ENCODE data around the gene BRINP2. TPM values are rescaled to one million over a fixed set of nuclear protein-coding genes. Genes with fewer than 3 reads are reported as not detected.
"Not testable (repeated sequence)": the region's sequence is repeated elsewhere in the genome, so short reads cannot be mapped to it uniquely, and the experiment has no call there.

BRINP2 gene
- total RNA-seq, 2 experiments from 2014 or later, result not detected

GRCh38 chr1:177307771-177308170 lies 137.0 kb downstream of the BRINP2 start:
- Mint-ChIP-seq H3K27ac (no peak overlapping the region), H3K4me3 (no peak overlapping the region), H3K36me3 (ENCODE audit: low read depth) (no peaks in the 10 kb centered on the region)

GRCh38 chr1:177309880-177310279 lies 139.1 kb downstream of the BRINP2 start:
- Mint-ChIP-seq H3K27me3 (no peaks in the 10 kb centered on the region), H3K4me1 (no peaks in the 10 kb centered on the region), H3K9me3 (no peaks in the 10 kb centered on the region), H3K27ac (no peak overlapping the region), H3K4me3 (no peak overlapping the region), H3K36me3 (ENCODE audit: low read depth) (no peaks in the 10 kb centered on the region)
- POLR2A ChIA-PET, result no interaction called here
- CTCF ChIA-PET, result no interaction called here
- DNase-seq, result no peak

More at GRCh38 chr1:177307771-177308170, 137.0 kb downstream of the BRINP2 start:
- Mint-ChIP-seq H3K4me1 (no peaks in the 10 kb centered on the region), H3K9me3 (no peaks in the 10 kb centered on the region), H3K27me3 (no peaks in the 10 kb centered on the region)
- ChIA-PET CTCF (no interaction called here), POLR2A (no interaction called here)
- DNase-seq, result no peak

DNA sequence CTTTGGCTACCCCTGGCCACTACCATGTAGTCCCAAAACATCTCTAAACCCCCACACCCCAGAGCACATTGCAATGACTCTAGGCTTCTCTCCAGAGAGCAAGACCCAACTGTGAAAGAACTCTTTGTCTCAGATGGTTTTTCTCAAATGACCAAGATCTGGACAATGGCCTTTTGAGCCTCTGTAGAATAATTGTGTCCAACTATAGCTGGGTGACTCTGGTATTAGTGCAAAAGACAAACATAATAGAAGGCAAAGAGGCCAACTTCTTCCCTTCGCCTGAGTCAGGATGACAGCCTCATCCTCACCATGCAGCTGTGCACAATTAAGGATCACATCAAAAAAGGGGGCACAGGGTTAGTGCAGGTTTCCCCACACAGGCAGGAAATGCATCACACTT lies 139.6 kb downstream of the BRINP2 start:
- POLR2A ChIA-PET, result no interaction called here
- Mint-ChIP-seq H3K27ac (no peak overlapping the region), H3K4me1 (no peaks in the 10 kb centered on the region), H3K4me3 (no peak overlapping the region), H3K9me3 (no peaks in the 10 kb centered on the region), H3K36me3 (ENCODE audit: low read depth) (no peaks in the 10 kb centered on the region), H3K27me3 (no peaks in the 10 kb centered on the region)
- no peak for DNase-seq
- CTCF ChIA-PET, result no interaction called here

DNA sequence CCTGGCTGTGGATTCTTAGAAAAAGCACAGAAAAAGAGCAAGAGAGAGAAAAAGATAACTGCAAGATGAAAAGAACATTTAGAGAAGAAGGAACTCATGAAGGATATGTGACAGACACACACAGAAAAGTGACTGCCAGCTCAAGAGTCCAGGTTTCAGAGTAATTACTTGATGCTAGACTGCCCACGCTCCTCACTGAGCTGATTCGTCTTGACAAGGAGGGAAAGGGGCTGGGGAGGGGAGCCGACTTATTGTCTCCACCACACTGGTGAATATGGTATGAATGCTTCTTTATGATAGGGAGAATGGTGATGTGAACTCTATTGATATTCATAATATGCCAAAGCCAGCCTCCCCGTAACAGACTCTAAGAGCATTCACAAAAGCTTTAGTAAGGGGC lies 140.4 kb downstream of the BRINP2 start:
- H3K27me3 Mint-ChIP-seq, result no peaks in the 10 kb centered on the region
- H3K36me3 Mint-ChIP-seq (ENCODE audit: low read depth), result no peaks in the 10 kb centered on the region

DNA sequence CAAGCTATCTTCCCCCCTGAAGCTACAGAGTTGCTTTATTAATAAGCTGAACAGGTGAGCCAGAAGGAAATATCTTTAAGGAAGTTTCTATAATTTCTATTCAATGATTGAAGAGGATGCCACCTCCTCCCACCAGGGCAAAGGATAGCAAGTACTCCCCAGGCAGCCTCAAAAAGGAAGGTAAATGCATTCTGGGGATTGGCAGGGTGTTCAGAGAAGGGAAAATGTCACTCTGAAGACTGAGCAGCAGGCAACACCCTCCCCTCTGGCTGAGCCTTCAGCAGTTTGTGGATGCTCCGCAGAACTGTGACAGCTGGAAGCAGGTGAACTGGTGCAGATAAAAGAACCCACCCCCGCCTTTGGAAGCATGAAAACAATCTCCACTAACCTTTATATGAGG lies 140.8 kb downstream of the BRINP2 start:
- H3K4me3 Mint-ChIP-seq, result no peak overlapping the region
- POLR2A ChIA-PET, result no interaction called here
- no peaks in the 10 kb centered on the region for H3K36me3 Mint-ChIP-seq (ENCODE audit: low read depth)
- no peaks in the 10 kb centered on the region for H3K9me3 Mint-ChIP-seq
- no peaks in the 10 kb centered on the region for H3K4me1 Mint-ChIP-seq
- H3K27ac Mint-ChIP-seq, result no peak overlapping the region
- no peak for DNase-seq
- no peaks in the 10 kb centered on the region for H3K27me3 Mint-ChIP-seq
- CTCF ChIA-PET, result no interaction called here

More for the DNA sequence above, 140.4 kb downstream of the BRINP2 start:
- ChIA-PET CTCF (no interaction called here), POLR2A (no interaction called here)
- no peak for DNase-seq
- Mint-ChIP-seq H3K4me1 (no peaks in the 10 kb centered on the region), H3K9me3 (no peaks in the 10 kb centered on the region), H3K27ac (no peak overlapping the region), H3K4me3 (no peak overlapping the region)

- no peaks in the 10 kb centered on the region for H3K27me3 Mint-ChIP-seq
- no peak overlapping the region for H3K4me3 Mint-ChIP-seq
- no peaks in the 10 kb centered on the region for H3K4me1 Mint-ChIP-seq
- H3K36me3 Mint-ChIP-seq (ENCODE audit: low read depth), result no peaks in the 10 kb centered on the region
- no peaks in the 10 kb centered on the region for H3K9me3 Mint-ChIP-seq
- H3K27ac Mint-ChIP-seq, result no peak overlapping the region
- DNase-seq, result no peak
- ChIA-PET CTCF (no interaction called here), POLR2A (no interaction called here)
Observed at GRCh38 chr1:177315261-177315660, 144.5 kb downstream of the BRINP2 start.

DNA sequence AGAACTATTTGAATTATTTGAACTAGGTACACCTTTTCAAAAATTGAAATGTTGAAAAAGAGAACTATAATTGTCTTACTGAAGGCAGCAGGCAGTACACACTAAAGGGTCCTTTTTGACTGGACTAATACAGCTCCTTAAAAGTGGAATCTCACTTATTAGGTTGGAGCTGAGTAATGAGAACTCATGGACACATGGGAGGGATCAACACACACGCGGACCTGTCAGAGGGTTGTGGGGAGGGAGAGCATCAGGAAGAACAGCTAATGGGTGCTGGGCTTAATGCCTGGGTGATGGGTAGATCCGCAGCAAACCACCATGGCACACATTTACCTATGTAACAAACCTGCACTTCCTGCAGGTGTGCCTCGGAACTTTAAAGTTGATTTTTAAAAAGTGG lies 145.0 kb downstream of the BRINP2 start:
- Mint-ChIP-seq H3K4me3 (no peak overlapping the region), H3K9me3 (no peaks in the 10 kb centered on the region), H3K27ac (no peak overlapping the region), H3K36me3 (ENCODE audit: low read depth) (no peaks in the 10 kb centered on the region), H3K4me1 (no peaks in the 10 kb centered on the region), H3K27me3 (no peaks in the 10 kb centered on the region)
- CTCF ChIA-PET, result no interaction called here
- POLR2A ChIA-PET, result no interaction called here
- DNase-seq, result no peak

- DNase-seq; H3K4me1 Mint-ChIP-seq; CTCF ChIA-PET; H3K36me3 Mint-ChIP-seq (ENCODE audit: low read depth); H3K27me3 Mint-ChIP-seq; H3K4me3 Mint-ChIP-seq; H3K27ac Mint-ChIP-seq; POLR2A ChIA-PET; H3K9me3 Mint-ChIP-seq: not testable (repeated sequence)
Observed at GRCh38 chr1:177321434-177321833, 150.7 kb downstream of the BRINP2 start.

- Mint-ChIP-seq H3K4me3 (no peak overlapping the region), H3K27me3 (no peaks in the 10 kb centered on the region), H3K27ac (no peak overlapping the region), H3K9me3 (peaks cover 5% of the 10 kb centered on the region), H3K4me1 (no peaks in the 10 kb centered on the region), H3K36me3 (ENCODE audit: low read depth) (no peaks in the 10 kb centered on the region)
- CTCF ChIA-PET, result no interaction called here
- no peak for DNase-seq
- POLR2A ChIA-PET, result no interaction called here
Observed at GRCh38 chr1:177328251-177328650, 157.5 kb downstream of the BRINP2 start.

DNA sequence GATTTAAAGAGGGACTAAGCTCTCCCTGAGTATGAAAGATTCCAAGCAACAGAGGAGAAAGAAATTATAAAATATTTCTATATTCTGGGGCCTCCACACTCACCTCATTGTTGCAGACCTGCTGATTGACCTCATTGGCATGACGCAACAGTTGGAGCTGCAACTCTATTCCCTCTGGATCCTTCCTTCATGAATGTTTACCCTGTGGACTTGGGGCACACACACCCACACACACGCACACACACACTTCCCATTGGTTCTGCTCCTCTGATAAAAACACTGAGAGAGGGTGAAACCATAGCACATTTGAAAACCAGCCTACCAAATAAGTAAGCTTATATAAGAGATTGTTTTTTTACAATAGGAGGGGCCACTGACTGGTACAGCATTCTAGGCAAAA lies 159.1 kb downstream of the BRINP2 start:
- no peaks in the 10 kb centered on the region for H3K27me3 Mint-ChIP-seq
- no peak overlapping the region for H3K4me3 Mint-ChIP-seq
- no peak overlapping the region for H3K27ac Mint-ChIP-seq
- ChIA-PET CTCF (no interaction called here), POLR2A (no interaction called here)
- no peaks in the 10 kb centered on the region for H3K36me3 Mint-ChIP-seq (ENCODE audit: low read depth)
- DNase-seq, result no peak
- peaks cover 5% of the 10 kb centered on the region for H3K9me3 Mint-ChIP-seq
- no peaks in the 10 kb centered on the region for H3K4me1 Mint-ChIP-seq

Other genes starting within 250 kb of the BRINP2 start
- gene ASTN1, start 6.2 kb upstream of the BRINP2 start, total RNA-seq, result not detected

All from activated CD4-positive, alpha-beta T cell treated with anti-CD3 and anti-CD28 coated beads, Interleukin-2, amount 10 ng/mL, durations not matched to agents 7 days and 5 days (primary cell).